PC-3 (cell line): Measurements from ENCODE around the gene ADAT3. TPM values are rescaled to one million over a fixed set of nuclear protein-coding genes. Genes with fewer than 3 reads are reported as not detected.

ENCODE experiments used
- ATAC-seq: fragments of 200-7000 bp; cut with Tn5 transposase; 2 replicates; pipeline ENCODE4 v1.9.1; 2020; ENCODE audit warnings: mild to moderate bottlenecking, moderate library complexity
- BruUV-seq: library from RNA; stranded (reverse); fragments of 400-500 nt; replicated peaks from 2 replicates; lab custom pipeline; 2021; lab: Mats Ljungman, UMichigan
- CTCF ChIA-PET: fragments of 300-600 bp; sonication (Branson Sonifier 250); formaldehyde crosslinking; loops from one replicate; lab custom pipeline; 2022; ENCODE audit warnings: antibody characterized with exemption; lab: Charles Lee
- POLR2A ChIA-PET: fragments of 300-600 bp; sonication (Branson Sonifier 250); formaldehyde crosslinking; loops from one replicate; lab custom pipeline; 2022; ENCODE audit warnings: antibody characterized with exemption; ENCODE audit not compliant: unreplicated experiment; lab: Charles Lee
- DNase-seq: peaks from one replicate; pipeline ENCODE4 v3.0.0-alpha.2; 2015
- H2AFZ ChIP-seq: fragments of 300-600 bp; sonication (generic); 2 replicates; pipeline ENCODE4 v1.6.0; 2016; ENCODE audit warnings: antibody characterized with exemption, low read length
- H3F3A ChIP-seq: fragments of 300-600 bp; sonication (generic); one replicate; pipeline ENCODE4 v1.6.0; 2017; ENCODE audit warnings: antibody characterized with exemption, low read length, control low read depth, mild to moderate bottlenecking; ENCODE audit not compliant: unreplicated experiment
- H3K27ac ChIP-seq: fragments of 300-600 bp; sonication (generic); 2 replicates; pipeline ENCODE4 v1.5.1; 2016; ENCODE audit warnings: mild to moderate bottlenecking, low read length
- H3K27me3 ChIP-seq: fragments of 300-600 bp; sonication (generic); 2 replicates; pipeline ENCODE4 v1.6.1; 2016; ENCODE audit warnings: low read length, mixed read lengths
- H3K36me3 ChIP-seq: fragments of 300-600 bp; sonication (generic); 2 replicates; pipeline ENCODE4 v1.6.1; 2016; ENCODE audit warnings: low read depth, mixed run types, low read length, mixed read lengths
- H3K4me1 ChIP-seq: fragments of 300-600 bp; sonication (generic); 2 replicates; pipeline ENCODE4 v1.5.1; 2016; ENCODE audit warnings: low read length; ENCODE audit not compliant: insufficient read depth
- H3K4me2 ChIP-seq: fragments of 300-600 bp; sonication (generic); 2 replicates; pipeline ENCODE4 v1.6.0; 2016; ENCODE audit warnings: low read length
- H3K4me3 ChIP-seq: fragments of 300-600 bp; sonication (generic); 2 replicates; pipeline ENCODE4 v1.5.1; 2016; ENCODE audit warnings: mild to moderate bottlenecking, low read length, mixed read lengths
- H3K79me2 ChIP-seq: fragments of 300-600 bp; sonication (generic); 2 replicates; pipeline ENCODE4 v1.6.1; 2017; ENCODE audit warnings: low read length, mixed read lengths
- H3K9ac ChIP-seq: fragments of 300-600 bp; sonication (generic); 2 replicates; pipeline ENCODE4 v1.6.0; 2016; ENCODE audit warnings: mild to moderate bottlenecking, low read length
- H3K9me2 ChIP-seq: fragments of 300-600 bp; sonication (generic); replicated peaks from 2 replicates; pipeline ENCODE4 v1.6.1; 2016; ENCODE audit warnings: mixed run types, low read length, mixed read lengths
- H3K9me3 ChIP-seq: fragments of 300-600 bp; sonication (generic); 2 replicates; pipeline ENCODE4 v1.6.1; 2016; ENCODE audit warnings: low read length, mixed read lengths
- H4K20me1 ChIP-seq: fragments of 300-600 bp; sonication (generic); 2 replicates; pipeline ENCODE4 v1.6.1; 2016; ENCODE audit warnings: low read length, mixed read lengths
- EZH2 ChIP-seq: fragments of 300-600 bp; sonication (generic); IDR thresholded peaks from one replicate; pipeline ENCODE4 v1.6.1; 2017; ENCODE audit warnings: antibody characterized with exemption, mild to moderate bottlenecking, low read length; ENCODE audit not compliant: unreplicated experiment
- EZH2phosphoT487 ChIP-seq: fragments of 300-600 bp; sonication (generic); IDR thresholded peaks from 2 replicates; pipeline ENCODE4 v1.6.1; 2018; ENCODE audit warnings: mild to moderate bottlenecking, antibody characterized with exemption, low read length, borderline replicate concordance
- intact Hi-C: fragments of 100-400 bp; cut with micrococcal nuclease; formaldehyde crosslinking; loops from 2 replicates; pipeline ENCODE4 v1.9.0; 2023
- total RNA-seq: library from RNA; depleted of rRNA; stranded (reverse); fragments of >200 nt; gene quantifications from 2 replicates; pipeline ENCODE4 v1.2.3, GENCODE V29; 2014
- TF ChIP-seq, protein P1 (sequence below): fragments of 300-600 bp; sonication (generic); conservative IDR thresholded peaks from 2 replicates; pipeline ENCODE4 v1.5.1; 2017; ENCODE audit warnings: antibody characterized with exemption, low read depth, mild to moderate bottlenecking, low read length

ADAT3 gene
- total RNA-seq, 1 experiment from 2014 or later = 8.4 TPM

DNA sequence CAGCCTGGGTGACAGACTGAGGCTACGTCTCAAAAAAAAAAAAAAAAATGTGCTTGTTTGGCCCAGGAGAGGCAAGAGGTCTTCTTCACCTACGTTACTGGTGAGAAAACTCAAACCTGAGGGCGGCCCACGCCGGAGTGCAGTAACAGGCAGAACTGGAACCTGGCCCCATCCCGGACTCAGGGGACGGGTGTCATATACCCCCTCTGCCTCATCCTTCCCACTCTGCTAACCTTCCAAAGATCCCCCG lies 414 bp upstream of the ADAT3 start:
- TF ChIP-seq, protein P1, sequence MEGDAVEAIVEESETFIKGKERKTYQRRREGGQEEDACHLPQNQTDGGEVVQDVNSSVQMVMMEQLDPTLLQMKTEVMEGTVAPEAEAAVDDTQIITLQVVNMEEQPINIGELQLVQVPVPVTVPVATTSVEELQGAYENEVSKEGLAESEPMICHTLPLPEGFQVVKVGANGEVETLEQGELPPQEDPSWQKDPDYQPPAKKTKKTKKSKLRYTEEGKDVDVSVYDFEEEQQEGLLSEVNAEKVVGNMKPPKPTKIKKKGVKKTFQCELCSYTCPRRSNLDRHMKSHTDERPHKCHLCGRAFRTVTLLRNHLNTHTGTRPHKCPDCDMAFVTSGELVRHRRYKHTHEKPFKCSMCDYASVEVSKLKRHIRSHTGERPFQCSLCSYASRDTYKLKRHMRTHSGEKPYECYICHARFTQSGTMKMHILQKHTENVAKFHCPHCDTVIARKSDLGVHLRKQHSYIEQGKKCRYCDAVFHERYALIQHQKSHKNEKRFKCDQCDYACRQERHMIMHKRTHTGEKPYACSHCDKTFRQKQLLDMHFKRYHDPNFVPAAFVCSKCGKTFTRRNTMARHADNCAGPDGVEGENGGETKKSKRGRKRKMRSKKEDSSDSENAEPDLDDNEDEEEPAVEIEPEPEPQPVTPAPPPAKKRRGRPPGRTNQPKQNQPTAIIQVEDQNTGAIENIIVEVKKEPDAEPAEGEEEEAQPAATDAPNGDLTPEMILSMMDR = no peak
- TF ChIP-seq EZH2 = no peak
- TF ChIP-seq EZH2phosphoT487 = no peak
- ATAC-seq = no peak
- H3K9ac ChIP-seq = peak overlapping the region; percentile 60
- H3K79me2 ChIP-seq = peaks cover 38% of the 10 kb centered on the region
- ChIA-PET POLR2A (no interaction called here), CTCF (no interaction called here)
- H3K36me3 ChIP-seq = no peaks in the 10 kb centered on the region
- no peaks in the 10 kb centered on the region for H3K9me2 ChIP-seq
- H3F3A ChIP-seq = peaks cover 3% of the 10 kb centered on the region
- peak overlapping the region; percentile 58 for H2AFZ ChIP-seq
- no peaks in the 10 kb centered on the region for H4K20me1 ChIP-seq
- no peaks in the 10 kb centered on the region for H3K9me3 ChIP-seq
- DNase-seq = no peak
- peak overlapping the region; percentile 78 for H3K4me2 ChIP-seq
- H3K27ac ChIP-seq = peak overlapping the region; percentile 85
- H3K4me1 ChIP-seq = peaks cover 25% of the 10 kb centered on the region
- H3K27me3 ChIP-seq = no peaks in the 10 kb centered on the region
- intact Hi-C loops = loop anchor here (1.0 kb wide), 1 partner anchor 19 kb away; the partner anchor contains the start of gene ABHD17A
- no TSS peak for BruUV-seq
- H3K4me3 ChIP-seq = peak overlapping the region; percentile 70

DNA sequence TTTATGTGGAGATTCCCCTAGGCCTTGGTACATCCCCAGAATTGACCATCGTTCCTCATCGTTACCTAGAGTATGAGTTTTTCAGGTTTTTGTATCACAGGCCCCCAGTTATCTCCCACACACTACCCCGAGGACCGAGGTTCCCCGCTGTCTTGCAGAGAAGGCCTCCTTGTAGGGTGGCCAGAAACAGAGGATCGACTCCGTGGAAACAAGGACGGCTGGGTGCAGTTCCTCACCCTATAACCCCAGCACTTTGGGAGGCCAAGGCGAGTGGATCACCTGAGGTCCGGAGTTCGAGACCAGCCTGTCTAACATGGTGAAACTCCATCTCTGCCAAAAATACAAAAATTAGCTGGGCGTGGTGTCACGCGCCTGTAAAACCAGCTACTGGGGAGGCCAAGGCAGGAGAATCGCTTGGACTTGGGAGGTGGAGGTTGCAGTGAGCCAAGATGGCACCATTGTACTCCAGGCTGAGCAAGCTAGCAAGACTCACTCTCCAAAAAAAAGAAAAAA lies 720 bp downstream of the ADAT3 start:
- Histone ChIP-seq H3K27me3 (no peaks in the 10 kb centered on the region), H3K9me3 (no peaks in the 10 kb centered on the region), H4K20me1 (no peaks in the 10 kb centered on the region), H3K79me2 (peaks cover 49% of the 10 kb centered on the region), H3K4me1 (peaks cover 25% of the 10 kb centered on the region), H3K9me2 (no peaks in the 10 kb centered on the region), H3K27ac (no peak overlapping the region), H3K4me2 (peak overlapping the region; percentile 85), H3F3A (peaks cover 3% of the 10 kb centered on the region), H3K4me3 (peak overlapping the region; percentile 70), H3K36me3 (no peaks in the 10 kb centered on the region), H2AFZ (no peak overlapping the region), H3K9ac (peak overlapping the region; percentile 85)
- no peak for TF ChIP-seq EZH2phosphoT487
- TF ChIP-seq, protein P1 = no peak
- TF ChIP-seq EZH2 = no peak
- intact Hi-C loops = loop anchor here (1.0 kb wide), 1 partner anchor 21 kb away; the partner anchor contains the start of gene ABHD17A
- ChIA-PET CTCF (no interaction called here), POLR2A (interaction anchor here (0.6 kb wide), 1 partner anchor 182 kb away, joined by 4 read pairs; no protein-coding TSS in a partner anchor)
- DNase-seq (no peak), ATAC-seq (no peak)
- TSS peak; percentile 76 for BruUV-seq

DNA sequence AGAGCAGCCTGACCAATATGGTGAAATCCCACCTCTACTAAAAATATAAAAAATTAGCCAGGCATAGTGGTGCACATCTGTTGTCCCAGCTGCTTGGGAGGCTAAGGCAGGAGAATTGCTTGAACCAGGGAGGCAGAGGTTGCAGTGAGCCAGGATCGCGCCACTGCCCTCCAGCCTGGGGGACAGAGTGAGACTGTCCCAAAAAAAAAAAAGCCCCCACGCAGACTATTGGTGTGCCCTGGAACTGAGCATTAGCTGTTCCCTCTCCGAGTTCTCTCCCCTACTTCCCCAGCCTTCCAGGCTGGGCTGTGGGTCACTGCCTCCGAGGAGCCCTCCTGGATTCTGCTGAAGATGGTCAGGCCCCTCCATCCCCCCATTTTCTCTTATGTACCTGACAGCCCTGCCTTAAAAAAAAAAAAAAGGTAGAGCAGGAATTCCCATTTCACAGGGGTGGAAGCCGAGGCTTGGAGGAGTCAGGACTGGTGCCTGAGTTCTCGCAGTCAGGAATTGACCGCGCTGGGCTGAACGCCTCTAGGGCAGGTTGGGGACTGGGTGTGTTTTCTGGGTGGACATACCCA lies 1.9 kb downstream of the ADAT3 start:
- intact Hi-C loops = no loop called here
- Histone ChIP-seq H3F3A (peaks cover 3% of the 10 kb centered on the region), H3K4me1 (peaks cover 25% of the 10 kb centered on the region), H4K20me1 (no peaks in the 10 kb centered on the region), H3K36me3 (no peaks in the 10 kb centered on the region), H3K9ac (peak overlapping the region; percentile 74; the same call in 1 of the 2 replicates), H3K79me2 (peaks cover 61% of the 10 kb centered on the region), H3K9me2 (no peaks in the 10 kb centered on the region), H3K27ac (peak overlapping the region; percentile 78), H2AFZ (peak overlapping the region; percentile 63; the same call in 1 of the 2 replicates), H3K4me2 (peak overlapping the region; percentile 98), H3K4me3 (peak overlapping the region; percentile 67), H3K27me3 (no peaks in the 10 kb centered on the region), H3K9me3 (no peaks in the 10 kb centered on the region)
- ChIA-PET CTCF (no interaction called here), POLR2A (no interaction called here)
- no peak for DNase-seq
- no peak for ATAC-seq
- BruUV-seq = no TSS peak
- TF ChIP-seq EZH2 = no peak
- no peak for TF ChIP-seq EZH2phosphoT487
- TF ChIP-seq, protein P1 = no peak
